ENCODE results near the gene CSE1L.
"Not testable (repeated sequence)": the region's sequence is repeated elsewhere in the genome, so short reads cannot be mapped to it uniquely, and the experiment has no call there.

CSE1L gene

DNA sequence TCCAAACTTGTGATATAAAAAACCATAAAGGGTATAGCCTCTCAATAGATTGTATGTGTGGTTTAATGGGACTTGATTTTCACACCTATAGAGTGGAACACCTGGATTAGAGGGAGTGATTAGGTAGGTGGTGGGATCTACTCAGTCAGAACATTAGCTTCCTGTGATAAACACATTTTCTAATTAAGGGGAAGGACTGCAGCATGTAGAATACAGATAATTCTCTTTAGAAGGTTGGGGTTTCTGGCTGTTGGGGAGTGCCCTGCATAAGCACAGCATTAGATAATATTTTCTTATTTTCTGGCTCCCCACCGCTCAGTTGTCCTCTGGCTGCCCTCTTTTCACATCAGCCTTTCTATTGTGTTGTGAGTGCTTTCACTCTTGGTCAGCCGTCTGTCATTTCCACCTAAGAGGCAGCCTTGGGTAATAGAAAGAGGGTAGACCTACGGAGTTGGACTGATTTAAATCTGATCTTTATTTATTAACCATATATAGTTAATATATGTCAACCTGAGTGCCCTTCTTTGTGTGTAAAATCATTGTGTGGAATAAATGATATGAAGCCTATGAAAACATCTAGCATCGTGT lies 8.0 kb downstream of the CSE1L start:
- DNase-seq: no peak

DNA sequence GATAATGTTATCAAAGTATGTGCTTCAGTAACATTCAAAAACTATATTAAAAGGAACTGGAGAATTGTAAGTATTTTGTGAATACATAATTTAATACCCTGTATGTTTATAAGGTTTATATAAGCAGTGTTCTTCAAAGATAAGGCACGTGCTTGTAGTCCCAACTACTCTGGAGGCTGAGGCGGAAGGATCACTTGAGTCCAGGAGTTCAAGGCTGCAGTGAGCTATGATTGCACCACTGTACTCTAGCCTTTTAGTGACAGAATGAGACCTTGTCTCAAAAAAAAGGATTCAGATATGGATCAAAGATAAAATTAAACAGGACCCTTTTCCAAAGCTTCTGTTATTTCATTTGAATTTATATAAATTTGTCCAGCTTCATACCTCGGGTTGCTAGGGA lies 17.2 kb downstream of the CSE1L start:
- DNase-seq: no peak

GRCh38 chr20:49074521-49074920 lies 28.4 kb downstream of the CSE1L start:
- no peak for DNase-seq

DNA sequence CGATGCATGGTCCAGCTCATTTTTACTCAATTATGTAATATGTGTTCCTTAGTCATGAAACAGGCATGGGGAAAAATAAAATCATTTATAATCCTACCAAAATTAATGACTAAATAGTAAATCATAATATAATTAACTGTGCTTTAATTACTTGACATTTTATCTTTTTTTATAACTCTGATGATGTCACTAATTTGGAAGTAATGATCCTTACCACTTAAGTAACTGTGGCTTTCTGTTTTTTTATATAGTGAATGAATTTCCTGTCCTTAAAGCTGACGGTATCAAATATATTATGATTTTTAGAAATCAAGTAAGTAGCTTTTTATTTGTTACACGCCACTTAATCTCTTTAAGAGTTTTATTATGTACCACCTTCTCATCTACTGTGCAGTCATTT lies 32.2 kb downstream of the CSE1L start:
- no peak for DNase-seq

GRCh38 chr20:49082295-49082694 lies 36.2 kb downstream of the CSE1L start:
- DNase-seq: not testable (repeated sequence)

DNA sequence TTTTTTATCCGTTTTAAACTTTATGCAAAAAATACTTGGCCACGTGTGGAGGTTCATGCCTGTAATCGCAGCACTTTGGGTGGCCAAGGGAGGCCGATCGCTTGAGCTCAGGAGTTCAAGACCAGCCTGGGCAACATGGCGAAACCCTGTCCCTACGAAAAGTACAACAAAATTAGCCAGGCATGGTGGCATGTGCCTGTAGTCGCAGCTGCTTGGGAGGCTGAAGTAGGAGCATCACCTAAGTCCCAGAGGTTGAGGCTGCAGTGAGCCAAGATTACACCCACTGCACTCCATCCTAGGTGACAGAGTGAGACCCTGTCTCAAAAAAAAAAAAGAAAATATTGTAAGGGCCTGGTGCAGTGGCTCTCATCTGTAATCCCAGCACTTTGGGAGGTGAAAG lies 45.0 kb downstream of the CSE1L start:
- no peak for DNase-seq

- no peak for DNase-seq
These were observed 45.6 kb downstream of the CSE1L start for GRCh38 chr20:49091762-49092161.

DNA sequence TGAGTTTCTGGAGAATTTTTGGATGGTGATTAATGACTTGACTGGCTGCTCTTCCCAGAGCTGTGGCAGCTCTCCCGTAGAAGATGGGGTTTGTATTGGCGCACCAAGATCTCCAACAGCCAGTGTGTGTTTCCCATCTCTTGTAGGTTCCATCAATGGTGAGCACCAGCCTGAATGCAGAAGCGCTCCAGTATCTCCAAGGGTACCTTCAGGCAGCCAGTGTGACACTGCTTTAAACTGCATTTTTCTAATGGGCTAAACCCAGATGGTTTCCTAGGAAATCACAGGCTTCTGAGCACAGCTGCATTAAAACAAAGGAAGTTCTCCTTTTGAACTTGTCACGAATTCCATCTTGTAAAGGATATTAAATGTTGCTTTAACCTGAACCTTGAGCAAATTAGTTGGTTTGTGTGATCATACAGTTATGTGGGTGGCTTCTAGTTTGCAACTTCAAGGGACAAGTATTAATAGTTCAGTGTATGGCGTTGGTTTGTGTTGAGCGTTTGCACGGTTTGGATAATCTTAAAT lies 50.2 kb downstream of the CSE1L start:
- no peak for DNase-seq

DNA sequence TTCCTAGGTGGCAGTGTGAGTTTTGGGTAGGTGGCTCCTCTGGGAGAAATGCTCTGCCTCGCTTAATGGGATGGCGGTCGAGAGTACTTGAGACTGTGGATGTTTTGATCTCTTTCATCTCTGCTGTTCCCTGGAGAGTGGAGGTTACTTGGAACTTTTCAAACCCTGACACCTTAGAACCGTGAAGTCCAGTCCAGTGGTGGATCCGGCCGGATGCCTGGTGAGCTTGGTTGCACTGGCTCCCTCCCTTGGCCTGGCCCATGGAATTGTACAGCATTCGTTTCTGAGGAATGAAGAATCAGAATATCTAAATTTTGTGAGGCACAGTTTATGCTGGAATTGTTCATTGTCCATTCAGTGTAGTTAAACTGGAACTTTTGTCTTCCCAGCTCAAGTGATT lies 51.0 kb downstream of the CSE1L start:
- no peak for DNase-seq

DNA sequence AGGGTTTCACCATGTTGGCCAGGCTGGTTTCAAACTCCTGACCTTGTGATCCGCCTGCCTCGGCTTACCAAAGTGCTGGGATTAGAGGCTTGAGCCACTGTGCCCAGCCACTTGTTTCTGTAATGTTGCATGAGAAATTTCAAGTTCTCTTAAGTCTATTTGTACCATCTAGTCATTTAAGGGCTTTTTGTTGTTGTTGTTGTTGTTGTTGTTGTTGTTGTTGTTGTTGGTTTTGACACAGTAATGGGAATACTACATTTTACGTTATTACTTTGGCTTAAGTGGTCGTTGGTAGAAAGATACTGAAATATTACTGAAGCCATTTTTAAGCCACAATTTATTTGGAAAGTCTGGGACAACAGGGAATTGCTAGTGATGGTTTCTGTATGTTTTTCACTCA lies 52.0 kb downstream of the CSE1L start:
- DNase-seq: no peak

DNA sequence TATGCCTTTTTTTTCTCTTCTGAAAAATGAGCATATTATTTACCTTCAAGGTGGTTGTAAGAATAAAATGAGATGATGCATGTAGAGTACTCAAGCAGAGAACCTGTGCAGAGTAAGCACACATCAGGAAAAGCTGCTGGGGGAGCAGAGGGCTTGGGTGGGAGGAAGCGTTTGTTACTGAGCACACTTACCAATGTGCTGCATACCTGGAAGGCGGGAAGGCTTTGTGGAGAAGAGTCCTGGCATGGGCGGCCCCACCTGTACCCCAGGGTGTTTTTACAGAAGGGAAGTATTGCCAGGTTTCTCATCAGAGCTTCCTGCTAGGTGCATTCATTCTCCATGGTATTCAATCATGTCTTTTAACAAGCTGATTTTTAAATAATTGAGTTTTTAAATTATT lies 52.9 kb downstream of the CSE1L start:
- DNase-seq: no peak

DNA sequence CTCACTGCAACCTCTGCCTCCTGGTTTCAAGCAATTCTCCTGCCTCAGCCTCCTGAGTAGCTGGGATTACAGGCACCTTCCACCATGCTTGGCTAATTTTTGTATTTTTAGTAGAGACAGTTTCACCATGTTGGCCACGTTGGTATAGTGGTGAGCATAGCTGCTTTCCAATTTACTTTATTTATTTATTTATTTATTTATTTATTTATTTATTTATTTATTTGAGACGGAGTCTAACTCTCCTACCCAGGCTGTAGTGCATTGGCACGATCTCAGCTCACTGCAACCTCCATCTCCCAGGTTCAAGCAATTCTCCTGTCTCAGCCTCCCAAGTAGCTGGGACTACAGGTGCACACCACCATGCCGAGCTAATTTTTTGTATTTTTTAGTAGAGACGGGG lies 54.2 kb downstream of the CSE1L start:
- not testable (repeated sequence) for DNase-seq

GRCh38 chr20:49100972-49101371 lies 54.9 kb downstream of the CSE1L start:
- DNase-seq: no peak

- no peak for DNase-seq
These were observed 56.9 kb downstream of the CSE1L start for GRCh38 chr20:49103019-49103418.

- no peak for DNase-seq
These were observed 57.7 kb downstream of the CSE1L start for GRCh38 chr20:49103647-49104364.

- DNase-seq: no peak
These were observed 58.2 kb downstream of the CSE1L start for GRCh38 chr20:49104365-49104648.

GRCh38 chr20:49104979-49105547 lies 59.0 kb downstream of the CSE1L start:
- DNase-seq: not testable (repeated sequence)

GRCh38 chr20:49106328-49106727 lies 60.2 kb downstream of the CSE1L start:
- DNase-seq: no peak

- no peak for DNase-seq
These were observed 64.9 kb downstream of the CSE1L start for GRCh38 chr20:49110767-49111694.

DNA sequence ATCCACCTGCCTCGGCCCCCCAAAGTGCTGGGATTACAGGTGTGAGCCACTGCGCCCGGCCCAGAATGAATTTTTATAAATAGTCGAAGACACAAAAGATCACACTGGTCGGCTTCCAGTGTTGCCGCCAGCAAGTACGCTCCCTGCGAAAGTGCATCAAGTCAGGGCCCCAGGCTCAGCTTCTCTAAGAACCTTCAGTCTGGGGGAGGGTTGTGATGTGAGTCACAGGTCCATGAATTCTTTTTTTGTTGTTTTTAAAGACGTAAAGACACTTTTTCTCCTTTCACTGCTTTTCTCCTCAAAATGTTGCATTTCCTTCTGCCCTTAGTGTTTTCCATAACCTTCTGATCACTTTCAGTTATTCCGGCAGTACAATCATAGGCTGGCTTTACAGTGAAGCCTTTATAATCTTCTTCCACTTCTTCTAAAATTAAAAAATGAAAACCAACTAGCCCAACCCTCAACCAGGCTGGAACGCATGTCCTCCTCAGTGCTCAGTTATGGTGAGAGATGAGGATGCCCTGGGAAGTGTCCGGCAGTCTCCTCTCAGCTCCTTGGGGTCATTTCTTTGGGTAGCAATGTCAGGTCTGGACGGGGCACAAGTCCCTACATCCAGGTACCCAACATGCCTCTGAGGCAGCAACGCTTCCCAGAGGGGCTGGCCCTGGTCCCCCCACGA lies 66.6 kb downstream of the CSE1L start:
- no peak for DNase-seq

DNA sequence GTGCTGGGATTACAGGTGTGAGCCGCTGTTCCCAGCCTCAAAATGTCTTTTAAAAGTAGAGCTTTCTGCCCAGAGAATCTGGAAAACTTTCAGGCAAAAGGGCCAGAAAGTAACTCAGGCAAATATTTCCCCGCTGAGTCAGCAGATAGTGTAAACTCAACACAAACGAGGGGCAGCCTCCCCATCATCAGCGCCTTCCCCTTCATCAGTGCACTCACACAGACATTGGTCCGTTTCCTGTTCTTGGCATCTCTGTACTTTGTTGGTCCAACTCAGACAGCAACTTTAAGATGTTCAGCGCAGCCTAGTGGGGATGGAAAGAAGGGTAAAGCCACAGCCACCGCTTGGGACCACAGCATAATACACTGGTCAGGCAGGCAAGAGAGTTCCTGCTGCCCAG lies 69.5 kb downstream of the CSE1L start:
- DNase-seq: no peak

All from nucleus accumbens (tissue), 56 donors.